B cell (primary cell): ENCODE measurements around the gene C19orf12.

Experiments
- EZH2 ChIP-seq: IDR thresholded peaks from 2 replicates; pipeline ENCODE4 v1.6.1; 2012; ENCODE audit warnings: borderline replicate concordance, low read depth, mild to moderate bottlenecking, moderate library complexity, low read length; ENCODE audit not compliant: insufficient read depth, poor library complexity, severe bottlenecking
- TF ChIP-seq, protein P1 (sequence below): fragments of 200-600 bp; IDR thresholded peaks from one replicate; pipeline ENCODE4 v1.8.0; 2022; ENCODE audit warnings: antibody characterized with exemption, mild to moderate bottlenecking

DNA sequence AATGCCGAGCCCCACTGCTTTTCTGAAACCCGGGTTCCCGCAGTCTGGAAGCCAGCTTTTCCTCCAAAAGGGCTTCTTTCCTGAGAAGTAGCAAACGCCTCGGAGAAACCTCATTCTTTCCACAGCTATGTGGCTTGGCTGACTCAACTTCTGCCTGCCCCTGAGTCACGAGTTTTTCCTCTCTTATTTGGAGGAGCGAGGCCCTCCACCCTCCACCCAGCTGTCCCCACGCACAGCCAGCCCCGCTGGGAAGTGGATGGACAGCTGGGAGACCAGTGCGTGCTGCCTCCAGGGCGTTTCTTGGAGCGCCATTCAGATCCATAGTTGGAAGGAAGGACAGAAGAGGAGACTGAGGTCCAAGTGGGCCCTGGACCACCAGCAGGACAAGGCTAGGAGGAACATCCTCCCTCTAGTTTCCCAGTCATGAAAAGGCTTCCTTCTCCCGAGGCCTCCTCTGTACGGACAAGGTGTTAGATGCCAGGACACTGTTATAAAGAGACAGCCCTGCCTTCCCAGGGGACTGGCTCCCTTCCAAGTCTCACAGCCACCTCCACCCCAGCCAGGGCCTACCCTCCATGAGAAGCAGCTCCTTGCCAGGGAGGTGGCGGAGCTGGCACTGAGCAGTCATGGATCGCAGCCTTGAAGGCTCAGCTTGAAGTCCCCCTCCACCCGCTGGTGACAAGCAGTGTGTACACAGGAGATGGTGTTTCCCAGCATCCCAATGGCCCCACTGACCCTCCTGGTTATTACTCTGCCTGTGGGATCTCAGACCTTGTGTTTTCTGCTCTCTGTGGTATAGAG lies 52.3 kb downstream of the C19orf12 start:
- TF ChIP-seq EZH2, result no peak
- TF ChIP-seq, protein P1, sequence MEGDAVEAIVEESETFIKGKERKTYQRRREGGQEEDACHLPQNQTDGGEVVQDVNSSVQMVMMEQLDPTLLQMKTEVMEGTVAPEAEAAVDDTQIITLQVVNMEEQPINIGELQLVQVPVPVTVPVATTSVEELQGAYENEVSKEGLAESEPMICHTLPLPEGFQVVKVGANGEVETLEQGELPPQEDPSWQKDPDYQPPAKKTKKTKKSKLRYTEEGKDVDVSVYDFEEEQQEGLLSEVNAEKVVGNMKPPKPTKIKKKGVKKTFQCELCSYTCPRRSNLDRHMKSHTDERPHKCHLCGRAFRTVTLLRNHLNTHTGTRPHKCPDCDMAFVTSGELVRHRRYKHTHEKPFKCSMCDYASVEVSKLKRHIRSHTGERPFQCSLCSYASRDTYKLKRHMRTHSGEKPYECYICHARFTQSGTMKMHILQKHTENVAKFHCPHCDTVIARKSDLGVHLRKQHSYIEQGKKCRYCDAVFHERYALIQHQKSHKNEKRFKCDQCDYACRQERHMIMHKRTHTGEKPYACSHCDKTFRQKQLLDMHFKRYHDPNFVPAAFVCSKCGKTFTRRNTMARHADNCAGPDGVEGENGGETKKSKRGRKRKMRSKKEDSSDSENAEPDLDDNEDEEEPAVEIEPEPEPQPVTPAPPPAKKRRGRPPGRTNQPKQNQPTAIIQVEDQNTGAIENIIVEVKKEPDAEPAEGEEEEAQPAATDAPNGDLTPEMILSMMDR, result no peak
